ENCODE results near the gene RPRD2. TPM values are rescaled to one million over a fixed set of nuclear protein-coding genes. Genes with fewer than 3 reads are reported as not detected.

Gene RPRD2
- polyA plus RNA-seq, 12 donors: 25.9 to 181 (median 27.8) TPM

DNA sequence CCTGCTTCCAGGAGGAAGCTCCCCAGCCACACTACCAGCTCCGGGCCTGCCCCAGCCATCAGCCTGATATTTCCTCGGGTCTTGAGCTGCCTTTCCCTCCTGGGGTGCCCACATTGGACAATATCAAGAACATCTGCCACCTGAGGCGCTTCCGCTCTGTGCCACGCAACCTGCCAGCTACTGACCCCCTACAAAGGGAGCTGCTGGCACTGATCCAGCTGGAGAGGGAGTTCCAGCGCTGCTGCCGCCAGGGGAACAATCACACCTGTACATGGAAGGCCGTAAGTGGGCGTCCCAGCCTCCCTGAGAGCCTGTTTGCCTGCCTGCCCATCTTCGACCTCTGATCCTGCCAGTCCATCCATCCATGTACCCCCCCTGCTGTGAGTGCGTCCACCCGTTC is 147.6 kb downstream of the RPRD2 start:
- no peak for DNase-seq

DNA sequence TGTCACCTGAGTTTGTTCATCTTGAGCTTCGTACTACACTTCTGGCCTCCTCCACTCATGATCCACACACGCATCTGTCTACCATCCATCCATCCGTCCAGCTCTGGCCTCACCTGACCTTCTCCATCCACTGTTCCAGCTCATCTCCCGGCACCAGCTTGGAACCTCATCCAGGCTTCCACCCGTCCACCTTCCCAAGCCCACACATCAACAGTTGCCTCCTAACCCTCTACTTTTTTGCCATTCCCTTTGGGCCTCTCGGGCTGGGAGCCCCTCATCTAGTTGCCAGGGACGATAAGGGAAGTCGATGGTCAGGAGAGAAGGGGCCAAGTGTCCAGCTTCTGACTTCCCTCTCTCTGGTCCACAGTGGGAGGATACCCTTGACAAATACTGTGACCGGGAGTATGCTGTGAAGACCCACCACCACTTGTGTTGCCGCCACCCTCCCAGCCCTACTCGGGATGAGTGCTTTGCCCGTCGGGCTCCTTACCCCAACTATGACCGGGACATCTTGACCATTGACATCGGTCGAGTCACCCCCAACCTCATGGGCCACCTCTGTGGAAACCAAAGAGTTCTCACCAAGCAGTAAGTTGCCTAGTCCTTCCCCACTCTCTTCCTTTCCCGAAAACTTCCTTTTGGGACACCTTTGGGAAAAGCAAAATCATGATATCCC is 148.2 kb downstream of the RPRD2 start:
- no peak for DNase-seq

- no peak for DNase-seq
Measured at GRCh38 chr1:150512846-150513245, 148.9 kb downstream of the RPRD2 start.

GRCh38 chr1:150513351-150513791 is 149.4 kb downstream of the RPRD2 start:
- DNase-seq: no peak

- DNase-seq: no peak
Measured at GRCh38 chr1:150514260-150514659, 150.3 kb downstream of the RPRD2 start.

GRCh38 chr1:150514913-150515327 is 151.0 kb downstream of the RPRD2 start:
- DNase-seq: no peak

DNA sequence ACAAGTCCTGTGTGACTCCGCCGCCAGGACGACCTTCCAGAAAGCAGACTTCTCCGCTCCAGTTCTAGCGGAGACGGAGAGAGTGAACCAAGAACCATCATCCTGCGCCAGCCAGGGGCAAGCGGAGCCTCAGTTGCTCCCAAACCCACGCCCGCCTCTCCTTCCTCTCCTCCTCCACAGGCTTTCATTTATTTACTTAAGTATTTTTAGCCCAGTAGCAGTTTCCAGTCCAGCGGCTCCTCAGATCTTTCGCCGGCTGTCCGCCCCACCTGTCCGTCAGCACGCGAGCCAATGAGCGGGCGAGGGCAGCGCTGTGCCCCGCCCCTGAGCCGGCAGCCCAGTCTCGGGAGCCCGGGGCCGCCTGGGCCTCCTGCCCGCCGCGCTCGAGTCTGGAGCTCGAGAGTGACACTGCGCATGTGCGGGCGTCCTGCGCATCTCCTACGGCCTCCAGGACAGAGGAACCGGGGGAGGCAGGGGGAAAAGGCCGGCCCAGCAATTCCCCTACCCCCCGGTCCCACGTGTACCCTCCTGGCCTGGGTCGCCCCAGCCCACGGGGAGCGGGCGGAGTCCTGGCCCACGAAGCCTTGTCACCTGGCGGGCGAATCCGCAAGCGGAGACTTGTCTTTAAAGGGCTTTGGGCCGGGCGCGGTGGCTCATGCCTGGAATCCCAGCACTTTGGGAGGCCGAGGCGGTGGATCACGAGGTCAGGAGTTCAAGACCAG is 151.5 kb downstream of the RPRD2 start, which contains the start of gene FALEC:
Gene FALEC, plus strand, starts transcription at position 425 of the 722 bp plus-strand sequence.
- peak; percentile 94 for DNase-seq

GRCh38 chr1:150516050-150516591 is 152.2 kb downstream of the RPRD2 start:
- no peak for DNase-seq

DNA sequence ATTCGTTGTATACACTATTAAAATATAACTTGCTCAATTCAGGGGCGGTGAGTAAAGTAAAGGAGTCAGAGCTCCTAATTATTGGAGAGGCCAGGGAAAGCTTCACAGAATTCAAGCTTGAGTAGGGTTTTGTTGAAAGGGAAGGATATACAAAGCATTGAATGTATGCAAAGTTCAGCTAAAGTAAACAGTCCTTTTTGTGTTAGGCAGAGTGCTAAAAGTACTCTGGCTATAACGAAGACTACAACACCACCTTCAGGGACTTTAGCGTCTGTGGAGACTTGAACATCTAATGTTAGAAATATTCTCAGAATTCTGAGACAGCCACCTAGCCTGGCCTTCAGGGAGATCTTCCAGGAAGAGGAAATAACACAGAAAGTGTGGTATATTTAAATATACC is 152.7 kb downstream of the RPRD2 start:
- DNase-seq: no peak

DNA sequence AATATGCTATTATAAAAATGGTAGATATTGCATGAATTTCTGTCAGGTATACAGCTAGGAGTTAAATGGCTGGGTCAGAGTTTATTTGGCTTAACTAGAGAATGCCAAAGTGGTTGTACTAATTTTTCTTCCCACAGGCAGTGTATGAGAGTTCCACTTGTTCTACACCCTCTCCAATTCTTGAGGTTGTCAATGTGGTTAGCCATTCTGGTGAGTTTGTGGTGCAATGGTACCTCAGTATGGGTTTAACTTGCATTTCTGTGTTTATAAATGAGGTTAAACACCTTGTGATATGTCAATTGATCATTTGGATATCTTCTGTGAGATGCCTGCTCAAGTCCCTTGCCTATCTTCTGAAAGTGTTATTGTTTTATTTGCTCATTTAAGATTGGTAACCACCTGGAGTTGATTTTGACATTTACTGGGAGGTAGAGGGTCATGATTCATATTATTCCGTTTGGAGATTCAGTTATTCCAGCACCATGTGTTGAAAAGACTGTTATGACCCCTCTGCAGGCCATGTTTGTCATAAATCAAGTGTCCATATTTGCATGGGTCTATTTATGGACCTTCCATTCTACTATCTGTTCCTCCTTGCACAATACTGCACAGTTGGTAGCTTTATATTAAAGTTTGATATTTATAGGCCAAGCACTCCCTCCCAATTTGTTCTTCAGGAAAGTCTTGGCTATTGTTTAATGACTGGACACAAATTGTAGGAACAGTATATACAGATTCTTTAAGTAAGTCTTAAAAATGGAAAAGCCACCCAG is 157.4 kb downstream of the RPRD2 start:
- no peak for DNase-seq

DNA sequence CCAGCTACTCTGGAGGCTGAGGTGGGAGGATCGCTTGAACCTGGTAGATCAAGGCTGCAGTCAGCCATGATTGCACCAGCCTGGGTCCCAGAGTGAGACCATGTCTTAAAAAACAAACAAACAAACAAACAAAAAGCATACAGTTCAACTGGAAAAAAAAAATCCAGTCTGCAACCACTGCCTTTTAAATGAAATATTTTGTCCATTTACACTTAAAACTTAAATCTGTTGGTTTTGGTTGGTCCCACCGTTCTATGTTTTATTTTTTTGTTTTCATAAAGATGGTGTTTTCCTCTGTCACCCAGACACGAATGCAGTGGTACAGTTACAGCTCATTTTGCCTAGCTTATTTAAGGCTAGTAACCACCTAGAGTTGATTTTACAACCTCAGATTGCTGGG is 161.4 kb downstream of the RPRD2 start:
- no peak for DNase-seq

Other genes with a start within 250 kb of the RPRD2 start
- 100 to 1,000 TPM in 1 of 12 donors, 10 to 100 TPM in 10, not detected in 1; 57.3 to 102 (median 84.3) TPM for gene PLEKHO1, start 214.2 kb upstream of the RPRD2 start, polyA plus RNA-seq (ENCODE audit: insufficient read length in 12 of 12)
- 10 to 100 TPM in 11 of 12 donors, not detected in 1; 37.3 to 90.5 (median 50.1) TPM for gene ANP32E, start 128.0 kb upstream of the RPRD2 start, polyA plus RNA-seq (ENCODE audit: insufficient read length in 12 of 12)
- gene CA14, start 106.4 kb upstream of the RPRD2 start, polyA plus RNA-seq (ENCODE audit: insufficient read length in 12 of 12): 1 to 10 TPM in 10 of 12 donors, not detected in 2; 2.0 to 9.6 (median 6.4) TPM
- 100 to 1,000 TPM in 9 of 12 donors, 10 to 100 TPM in 2, not detected in 1; 70.7 to 140 (median 106) TPM for gene APH1A, start 95.1 kb upstream of the RPRD2 start, polyA plus RNA-seq (ENCODE audit: insufficient read length in 12 of 12)
- gene C1orf54, start 91.4 kb upstream of the RPRD2 start, polyA plus RNA-seq (ENCODE audit: insufficient read length in 12 of 12): 10 to 100 TPM in 10 of 12 donors, not detected in 2; 26.8 to 50.4 (median 40.8) TPM
- gene CIART, start 81.6 kb upstream of the RPRD2 start, polyA plus RNA-seq (ENCODE audit: insufficient read length in 12 of 12): 1 to 10 TPM in 10 of 12 donors, not detected in 2; 1.8 to 6.4 (median 3.6) TPM
- 10 to 100 TPM in 11 of 12 donors, not detected in 1; 35.6 to 62.4 (median 47.4) TPM for gene MRPS21, start 70.3 kb upstream of the RPRD2 start, polyA plus RNA-seq (ENCODE audit: insufficient read length in 12 of 12)
- 10 to 100 TPM in 11 of 12 donors, not detected in 1; 31.8 to 80.2 (median 50.3) TPM for gene PRPF3, start 42.6 kb upstream of the RPRD2 start, polyA plus RNA-seq (ENCODE audit: insufficient read length in 12 of 12)
- 10 to 100 TPM in 11 of 12 donors, not detected in 1; 13.1 to 25.8 (median 20.4) TPM for gene TARS2, start 123.3 kb downstream of the RPRD2 start, polyA plus RNA-seq (ENCODE audit: insufficient read length in 12 of 12)
- gene ECM1, start 144.0 kb downstream of the RPRD2 start, polyA plus RNA-seq (ENCODE audit: insufficient read length in 12 of 12): 10 to 100 TPM in 2 of 12 donors, 1 to 10 TPM in 9, not detected in 1; 2.9 to 26.5 (median 4.4) TPM
- gene FALEC, start 151.6 kb downstream of the RPRD2 start, polyA plus RNA-seq (ENCODE audit: insufficient read length in 12 of 12): 1 to 10 TPM in 5 of 12 donors, under 1 TPM in 4, not detected in 3; 0.40 to 2.0 (median 1.2) TPM
- gene ADAMTSL4, start 185.3 kb downstream of the RPRD2 start, polyA plus RNA-seq (ENCODE audit: insufficient read length in 12 of 12): 10 to 100 TPM in 11 of 12 donors, not detected in 1; 37.5 to 77.9 (median 49.0) TPM
- 100 to 1,000 TPM in 11 of 12 donors, not detected in 1; 125 to 262 (median 159) TPM for gene MCL1, start 215.5 kb downstream of the RPRD2 start, polyA plus RNA-seq (ENCODE audit: insufficient read length in 12 of 12)

Data from muscle of arm (tissue), 12 donors.